GM18907 (cell line): ENCODE measurements around the gene SCAANT1.

Experiments
- ATAC-seq: cut with Tn5 transposase; IDR thresholded peaks from one replicate; pipeline ENCODE4 v1.9.1; 2021; ENCODE audit warnings: mild to moderate bottlenecking, moderate library complexity; ENCODE audit not compliant: unreplicated experiment

The SCAANT1 gene

DNA sequence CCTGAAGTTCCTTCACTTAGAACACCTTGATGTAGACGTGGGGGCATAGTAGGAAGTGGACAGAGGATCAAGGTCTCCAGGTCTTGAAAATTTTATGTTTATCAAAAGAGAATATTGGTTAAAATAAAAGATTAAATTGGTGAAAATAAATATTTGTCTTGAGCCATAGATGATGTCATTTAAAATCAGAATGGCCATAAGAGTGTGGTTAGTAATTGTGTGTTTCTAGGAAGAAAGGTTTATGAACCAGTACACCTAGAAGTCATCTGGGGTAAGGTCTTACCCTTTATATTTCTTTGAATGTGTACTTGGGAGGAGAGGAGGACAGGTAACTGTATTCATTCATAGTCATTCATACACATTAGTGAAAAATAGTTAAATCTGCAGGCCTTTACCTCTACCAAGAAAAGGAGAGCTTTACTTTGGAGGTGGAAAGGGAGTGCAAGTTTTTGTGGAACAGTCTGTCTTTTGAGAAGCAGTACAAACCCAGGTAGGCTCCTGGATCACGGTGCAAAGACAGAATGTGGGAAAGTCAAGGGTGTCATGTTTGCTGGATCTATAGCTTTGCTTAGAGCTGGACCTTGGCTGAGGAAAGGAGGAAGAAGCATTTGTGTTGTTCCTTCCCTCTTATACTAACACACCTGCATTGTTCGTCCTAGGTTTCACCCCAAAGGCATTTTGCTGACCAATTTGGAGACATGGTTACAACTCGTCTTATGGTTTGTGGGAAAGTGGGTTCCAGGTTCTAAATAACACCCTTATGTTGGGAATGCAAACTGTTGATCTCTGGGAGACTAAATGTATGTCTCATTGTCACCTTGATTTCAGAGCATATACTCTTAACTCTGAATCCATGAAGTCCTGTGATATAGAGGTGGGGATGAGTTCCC, 6.2 kb downstream of the SCAANT1 start:
- ATAC-seq: no peak

DNA sequence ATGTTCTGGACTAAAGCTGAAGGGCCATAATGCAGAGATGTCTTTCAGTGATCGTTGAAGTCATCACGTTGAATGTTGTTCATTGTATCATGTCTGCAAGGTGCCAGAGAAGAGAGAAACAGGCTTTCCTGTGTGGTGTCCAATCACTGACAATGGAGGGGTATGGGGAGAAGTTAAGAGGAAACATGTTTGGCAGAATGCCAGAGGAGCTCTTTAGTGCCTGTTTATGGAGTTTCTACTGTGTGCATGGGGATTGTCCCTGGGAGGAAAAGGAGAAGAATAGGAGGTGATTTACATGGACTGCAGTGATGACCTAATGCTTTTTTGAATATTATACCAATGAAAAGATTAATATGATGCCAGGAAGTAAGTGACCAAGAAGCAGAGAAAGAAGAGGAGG, 11.7 kb downstream of the SCAANT1 start:
- no peak for ATAC-seq

DNA sequence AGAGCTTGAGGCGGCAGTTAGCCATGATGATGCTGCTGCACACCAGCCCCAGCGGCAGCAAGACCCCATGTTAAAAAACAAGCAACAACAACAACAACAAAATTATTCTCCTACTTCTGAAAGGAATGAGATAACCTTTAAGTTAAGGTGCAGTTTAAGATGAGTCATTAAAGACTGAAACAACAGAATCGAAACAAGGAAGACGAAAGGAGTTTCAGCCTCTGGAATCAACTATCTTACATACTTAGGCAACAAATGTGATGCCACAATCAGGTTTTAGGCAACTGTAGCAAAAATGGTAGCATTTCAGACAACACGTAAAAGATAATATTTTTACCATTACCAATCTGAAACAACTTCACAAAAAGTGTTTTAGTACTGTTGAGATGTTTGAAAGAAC, 12.2 kb downstream of the SCAANT1 start:
- no peak for ATAC-seq

DNA sequence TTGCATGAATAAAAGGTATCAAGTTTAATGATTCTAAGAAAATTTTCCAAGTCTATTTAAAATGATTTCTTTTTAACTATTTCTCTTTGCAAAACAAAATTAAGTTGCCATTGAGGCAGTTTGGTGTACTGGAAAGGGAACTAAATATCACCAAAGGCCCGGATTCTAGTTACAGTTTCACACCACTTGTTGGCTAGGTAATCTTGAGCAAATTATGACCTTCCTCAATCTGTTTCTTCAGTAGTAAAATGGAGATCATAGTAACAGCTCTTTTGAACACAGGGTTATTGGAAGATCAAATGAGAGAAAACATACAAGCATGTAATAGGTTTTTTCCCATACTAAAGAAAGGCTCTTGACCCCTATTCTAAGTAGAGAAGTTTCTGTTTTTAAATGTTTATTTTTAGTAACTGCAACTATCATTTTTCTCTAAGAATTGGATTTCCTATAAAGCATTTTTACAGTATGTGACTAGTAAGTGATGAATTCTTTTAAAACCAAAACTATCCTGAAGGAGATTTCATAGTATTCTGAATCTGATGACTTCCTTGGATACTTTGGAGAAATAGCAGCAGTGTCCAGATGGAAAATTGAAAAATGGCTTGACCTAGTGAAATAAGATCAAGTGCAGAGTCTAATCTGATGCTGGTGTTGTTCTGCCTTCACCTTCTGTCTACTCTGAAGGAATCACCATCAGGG, 15.7 kb downstream of the SCAANT1 start:
- peak; percentile 66 for ATAC-seq

DNA sequence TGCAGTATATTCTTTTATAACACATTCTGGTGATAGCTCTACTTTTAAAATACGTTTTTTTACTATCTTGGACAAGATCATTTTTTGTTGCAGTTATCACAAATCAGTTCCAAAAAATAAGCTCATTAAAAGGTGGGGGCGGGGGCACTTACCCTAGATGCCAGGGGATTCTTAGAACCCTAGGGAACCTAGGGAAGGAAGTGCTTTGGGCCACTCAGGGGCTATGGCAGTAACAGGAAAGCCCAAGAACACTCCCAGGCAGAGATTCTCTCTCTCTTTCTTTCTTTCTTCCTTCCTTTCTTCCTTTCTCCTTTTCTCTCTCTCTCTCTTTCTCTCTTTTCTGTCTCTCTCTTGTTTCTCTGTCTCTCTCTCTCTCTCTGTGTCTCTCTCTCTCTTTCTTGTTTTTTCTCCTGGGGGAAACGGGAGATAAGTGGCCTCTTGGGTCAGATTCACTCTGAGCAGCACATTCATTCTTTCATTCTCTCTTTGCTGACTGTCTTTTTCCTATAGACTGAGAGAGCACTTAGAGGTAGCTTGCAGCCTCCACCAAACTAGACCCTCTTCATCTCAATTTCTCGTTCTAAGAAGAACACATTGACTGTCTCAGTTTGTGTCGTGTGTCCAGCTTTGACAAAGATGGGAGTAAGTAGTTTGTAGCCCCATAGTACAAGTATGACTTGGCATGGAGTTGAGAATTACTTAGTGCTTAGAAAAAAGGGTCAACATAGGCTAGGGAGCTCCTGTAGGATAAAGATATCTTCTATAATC, 16.6 kb downstream of the SCAANT1 start:
- no peak for ATAC-seq

DNA sequence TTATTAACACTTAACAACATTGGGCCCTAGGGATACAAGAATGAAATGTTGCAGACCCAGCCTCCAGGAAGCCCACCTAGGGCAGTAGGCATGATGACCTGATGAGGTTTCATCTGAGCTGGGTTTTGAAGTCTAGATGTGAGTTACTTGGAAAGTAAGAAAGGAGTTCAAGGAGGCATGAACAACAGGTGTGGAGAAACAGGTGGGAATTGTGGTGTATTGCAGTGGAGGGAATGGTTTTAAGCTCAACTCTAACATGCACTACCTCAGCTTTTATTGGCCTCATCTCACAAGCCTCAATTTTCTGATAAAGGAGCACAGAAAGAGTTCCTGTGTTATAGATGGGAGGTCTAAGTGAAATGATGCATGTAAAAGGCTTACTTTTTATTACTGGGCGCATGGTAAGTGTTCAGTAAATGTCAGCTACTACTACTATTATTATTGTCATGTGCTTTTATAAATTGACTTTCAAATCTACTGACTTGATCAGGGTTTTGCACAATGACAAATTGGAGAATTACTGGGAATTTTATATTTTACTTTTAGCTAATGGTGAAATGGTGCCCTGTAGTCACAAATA, 19.3 kb downstream of the SCAANT1 start:
- ATAC-seq: no peak

DNA sequence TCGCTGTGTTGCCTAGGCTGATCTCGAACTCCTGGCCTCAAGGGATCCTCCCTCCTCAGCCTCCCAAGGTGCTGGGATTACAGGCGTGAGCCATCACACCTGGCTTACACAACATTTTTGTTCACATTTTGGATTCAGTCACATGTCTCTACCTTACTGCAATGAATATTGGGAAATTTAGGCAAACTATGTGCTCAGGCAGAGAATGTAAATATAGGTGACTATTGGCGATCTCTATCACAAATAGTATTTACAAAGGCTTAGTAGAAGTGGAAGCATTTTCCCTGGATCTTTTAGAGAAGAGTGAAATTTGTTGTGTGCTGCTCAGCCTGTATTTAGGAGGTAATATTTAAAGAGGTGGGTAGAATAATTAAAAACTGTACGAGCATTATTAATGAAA, 20.7 kb downstream of the SCAANT1 start:
- ATAC-seq: no peak

DNA sequence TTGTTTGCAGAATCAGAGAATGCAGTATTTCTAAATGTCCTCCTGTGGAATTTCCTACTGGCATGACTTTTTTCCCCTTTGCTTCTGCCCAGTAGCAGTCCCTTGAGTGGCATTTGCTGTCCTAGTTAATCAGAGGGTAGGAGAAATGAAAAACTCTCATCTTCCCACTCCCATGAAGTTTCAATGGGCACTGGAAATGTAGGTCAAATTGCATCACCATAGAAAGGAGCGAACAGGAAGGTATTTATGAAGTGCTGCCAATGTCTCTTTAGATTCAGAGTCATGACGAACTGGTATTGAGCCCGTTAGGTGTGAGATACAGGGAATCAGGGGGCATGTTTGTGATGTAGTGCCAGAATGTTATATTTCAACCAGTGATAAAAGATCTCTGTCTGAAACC, 25.3 kb downstream of the SCAANT1 start:
- ATAC-seq: no peak

DNA sequence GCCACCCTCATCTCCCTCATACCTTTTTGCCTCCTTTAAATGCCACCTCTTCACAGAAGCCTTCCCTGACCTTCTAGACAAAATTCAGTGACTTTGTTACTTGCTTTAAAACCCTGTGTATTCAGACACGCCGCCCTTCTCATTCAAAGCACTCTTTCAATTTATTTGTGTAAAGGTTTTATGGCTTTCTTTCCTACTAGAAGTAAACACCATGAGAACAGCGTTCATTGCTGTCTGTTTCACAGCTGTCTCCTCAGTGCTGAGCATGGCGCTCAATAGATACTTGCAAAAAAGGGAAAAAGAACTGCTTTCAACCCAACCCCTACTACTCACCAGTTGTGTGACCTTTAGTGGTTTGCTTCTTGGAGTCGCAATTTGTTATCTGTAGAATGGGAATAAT, 31.5 kb downstream of the SCAANT1 start:
- ATAC-seq: no peak

DNA sequence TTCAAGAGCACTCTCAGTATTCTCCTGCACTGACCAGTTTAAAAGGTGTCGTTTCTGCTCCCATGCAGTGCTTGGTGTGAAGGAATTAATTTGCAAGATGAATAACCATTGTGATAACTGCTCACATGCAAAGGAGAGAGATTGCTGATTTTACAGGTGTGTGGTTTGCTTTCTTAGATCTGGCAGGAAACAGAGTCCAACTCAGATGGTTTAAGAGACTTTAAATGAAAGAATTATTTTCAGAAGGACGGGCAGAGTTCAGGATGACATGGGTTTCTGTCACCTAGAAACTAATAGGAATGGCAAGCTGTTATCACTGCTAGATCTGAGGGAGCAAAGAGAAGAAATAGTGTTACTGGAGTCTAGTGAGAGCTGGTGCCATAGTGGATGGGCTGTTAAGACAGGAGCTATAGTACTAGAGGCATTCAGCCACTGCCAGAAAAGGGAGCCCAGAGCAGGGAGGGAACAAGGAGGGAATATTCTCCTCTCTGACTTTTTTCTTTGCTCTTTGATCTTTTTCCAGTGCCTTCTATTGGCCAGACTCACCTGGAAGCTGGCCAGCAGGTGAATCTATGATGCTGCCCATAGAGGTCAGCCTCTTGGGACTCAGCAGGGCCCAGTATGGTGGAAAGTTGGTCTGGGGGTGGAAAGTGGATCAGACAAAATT, 33.7 kb downstream of the SCAANT1 start:
- ATAC-seq: no peak

DNA sequence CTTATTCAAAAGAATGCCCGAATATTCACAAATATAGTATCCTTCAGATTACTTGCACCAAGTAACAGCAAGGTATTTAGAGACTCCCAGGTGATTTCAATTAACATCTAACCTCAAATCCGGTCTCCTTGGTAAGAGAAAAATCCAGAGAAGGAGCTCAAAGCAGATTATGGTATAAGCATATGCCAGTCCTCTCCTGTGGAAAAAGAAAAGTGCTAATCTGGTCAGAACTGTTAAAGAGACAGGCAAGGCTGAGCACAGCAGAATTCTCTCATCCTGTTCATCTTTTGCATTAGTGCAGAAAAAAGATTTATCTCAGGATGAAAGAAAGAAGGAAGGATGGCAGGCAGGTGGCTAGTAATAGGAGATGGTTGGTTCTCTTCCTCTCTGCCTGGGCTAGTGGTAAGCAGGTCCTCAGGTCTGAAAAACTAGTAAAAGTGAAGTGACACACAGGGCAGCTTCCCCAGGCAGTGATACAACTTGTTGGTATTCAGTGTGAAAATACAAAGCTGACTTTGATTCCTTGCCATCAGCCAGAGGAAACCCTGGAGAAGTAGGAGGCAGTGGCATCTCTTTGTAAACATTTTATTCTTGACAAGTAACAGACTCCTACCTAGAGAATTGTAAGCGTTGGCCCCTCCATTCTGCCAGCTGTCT, 34.3 kb downstream of the SCAANT1 start:
- no peak for ATAC-seq

DNA sequence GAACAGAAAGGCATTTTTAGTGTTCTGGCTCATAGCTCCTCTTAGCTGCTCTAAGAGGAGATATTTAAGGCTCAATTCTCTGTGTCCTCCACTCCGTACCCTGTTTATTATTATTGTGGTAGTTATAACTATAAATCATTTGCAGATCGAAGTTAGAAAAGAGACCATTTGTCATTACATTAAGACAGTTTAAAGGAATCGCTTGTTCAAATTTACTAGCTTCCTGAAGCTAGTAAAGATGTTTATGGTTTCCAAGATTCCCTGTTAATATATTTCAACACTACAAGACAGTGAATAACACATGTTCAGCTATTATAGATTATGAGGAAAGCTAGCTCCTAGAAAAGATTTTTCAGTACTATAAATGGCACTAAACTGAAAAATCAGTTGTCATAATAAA, 35.9 kb downstream of the SCAANT1 start:
- no peak for ATAC-seq

DNA sequence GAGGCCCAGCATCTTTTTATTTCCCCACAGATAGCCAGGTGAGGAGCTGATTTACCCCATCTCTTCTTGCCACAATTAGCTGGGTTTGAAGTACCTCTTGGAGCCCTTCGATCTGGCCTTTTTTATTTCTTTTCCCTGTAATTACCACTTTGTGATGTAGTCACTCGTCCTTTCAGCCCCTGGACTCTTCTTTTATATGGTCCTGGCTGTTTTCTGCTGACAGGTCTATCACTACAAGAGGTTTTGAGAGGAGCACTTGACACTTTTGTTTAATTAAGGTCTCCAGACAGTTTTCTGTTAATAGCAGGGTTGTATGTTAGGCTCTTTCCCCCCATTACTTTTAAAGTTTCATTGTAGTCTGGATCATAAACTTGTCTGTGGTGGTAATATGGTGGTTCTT, 36.7 kb downstream of the SCAANT1 start:
- ATAC-seq: no peak

DNA sequence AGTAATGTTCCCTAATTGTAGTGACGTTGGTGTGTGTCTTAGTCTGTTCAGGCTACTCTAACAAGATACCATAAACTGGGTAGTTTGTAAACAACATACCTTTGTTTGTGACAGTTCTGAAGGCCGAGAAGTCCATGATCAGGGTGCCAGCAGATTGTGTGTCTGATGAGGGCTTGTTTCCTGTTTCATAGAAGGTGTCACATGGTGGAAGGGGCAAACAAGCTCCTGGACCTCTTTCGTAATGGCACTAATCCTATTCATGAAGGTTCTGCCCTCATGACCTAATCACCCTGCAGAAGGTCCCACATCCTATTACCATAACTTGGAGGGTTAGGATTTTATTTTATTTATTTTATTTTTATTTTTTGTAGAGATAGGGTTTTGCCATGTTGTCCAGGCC, 37.4 kb downstream of the SCAANT1 start:
- ATAC-seq: peak; percentile 51

DNA sequence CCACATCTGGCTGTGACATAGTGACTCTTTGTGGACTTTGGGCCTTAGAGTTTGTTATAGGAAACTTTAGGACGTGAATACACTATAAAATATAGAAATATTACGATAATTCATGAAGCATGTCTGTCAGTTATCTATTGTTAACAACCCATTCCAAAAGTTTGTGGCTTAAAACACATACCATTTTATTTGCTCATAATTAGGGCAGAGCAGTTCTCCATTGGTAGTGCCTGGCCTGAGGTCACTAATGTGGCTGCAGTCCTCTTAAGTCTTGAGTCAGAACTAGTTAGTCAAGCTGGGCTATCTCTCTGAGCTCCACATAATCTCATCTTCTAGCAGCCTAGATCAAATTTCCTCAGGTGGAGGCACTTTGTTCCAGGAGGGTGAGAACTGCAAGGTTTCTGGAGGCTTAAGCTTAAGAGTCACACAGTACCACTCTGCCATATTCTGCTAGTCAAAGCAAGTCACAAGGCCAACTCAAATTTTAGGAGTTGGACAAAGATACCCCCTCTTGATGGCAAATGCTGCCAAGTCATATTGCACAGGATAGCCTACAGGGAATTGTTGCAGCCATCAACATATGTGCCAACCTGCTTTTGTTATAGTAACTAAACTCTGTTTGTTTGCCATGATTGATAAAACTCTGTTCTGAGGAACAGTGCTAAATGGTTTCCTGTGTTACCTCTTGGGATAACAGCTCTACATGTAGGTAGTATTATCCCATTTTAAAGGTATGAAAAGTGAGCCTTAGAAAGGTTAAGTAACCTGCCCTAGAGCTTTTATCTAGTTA, 39.9 kb downstream of the SCAANT1 start:
- ATAC-seq: no peak

DNA sequence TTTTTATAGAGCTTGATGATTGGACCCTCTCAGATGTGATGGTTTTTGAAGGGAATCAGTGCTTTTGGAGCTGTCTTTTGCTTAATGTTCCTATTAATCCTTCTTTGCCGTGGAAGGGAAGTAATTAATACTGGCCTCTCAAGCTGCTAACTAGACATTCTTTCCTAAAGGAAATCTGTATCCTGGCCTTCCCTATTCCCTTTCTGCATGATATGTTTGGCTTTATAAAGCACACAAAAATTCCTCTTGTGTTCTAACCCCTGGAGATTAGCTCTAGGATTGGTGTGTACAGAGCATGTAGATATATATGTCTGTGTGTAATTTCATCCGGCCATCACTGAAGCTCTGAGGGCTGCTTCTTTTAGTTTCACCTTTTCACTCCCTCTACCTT, 41.6 kb downstream of the SCAANT1 start:
- no peak for ATAC-seq

DNA sequence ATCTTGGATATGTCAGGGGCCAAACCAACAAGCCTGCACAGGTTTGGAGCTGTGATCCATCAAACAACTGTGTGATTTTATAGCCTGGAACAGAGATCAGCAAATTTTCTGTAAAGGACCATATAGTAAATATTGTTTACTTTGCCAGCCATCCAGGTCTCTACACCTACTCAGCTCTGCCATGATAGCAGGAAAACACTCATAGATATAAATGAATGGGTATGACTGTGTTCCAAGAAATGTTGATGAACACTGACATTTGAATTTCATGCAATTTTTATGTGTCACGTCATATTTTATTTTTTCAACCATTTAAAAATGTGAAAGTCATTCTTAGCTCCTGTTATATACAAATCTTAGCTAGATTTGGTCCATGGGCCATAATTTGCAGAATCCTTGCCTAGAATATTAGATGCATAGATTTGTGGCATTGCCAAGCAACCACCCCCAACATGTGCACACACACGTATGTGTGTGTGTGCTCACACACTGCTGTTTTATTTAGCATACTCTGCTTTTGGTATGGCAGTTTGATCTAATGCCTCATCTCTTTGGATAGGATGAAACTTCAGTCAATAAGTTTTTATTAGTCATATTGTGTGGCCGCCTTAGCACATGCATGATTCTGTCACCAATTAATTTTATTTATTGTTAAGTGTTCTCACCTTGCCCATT, 42.1 kb downstream of the SCAANT1 start:
- ATAC-seq: no peak

DNA sequence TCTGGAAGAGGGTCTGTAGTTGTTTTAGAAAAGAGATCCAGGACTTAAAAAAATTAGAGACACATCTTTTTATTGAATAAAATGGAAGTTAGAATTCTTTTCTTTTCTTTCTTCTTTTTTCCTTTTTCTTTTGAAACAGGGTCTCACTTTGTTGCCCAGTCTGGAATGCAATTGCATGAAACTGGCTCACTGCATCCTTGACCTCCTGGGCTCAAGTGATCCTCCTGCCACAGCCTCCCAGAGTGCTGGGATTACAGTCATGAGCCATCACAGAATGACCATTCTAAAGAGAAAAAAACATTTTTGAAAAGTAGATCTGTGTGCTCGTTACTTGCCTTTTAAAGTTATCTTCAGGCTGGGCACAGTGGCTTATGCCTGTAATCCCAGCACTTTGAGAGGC, 45.0 kb downstream of the SCAANT1 start:
- no peak for ATAC-seq

DNA sequence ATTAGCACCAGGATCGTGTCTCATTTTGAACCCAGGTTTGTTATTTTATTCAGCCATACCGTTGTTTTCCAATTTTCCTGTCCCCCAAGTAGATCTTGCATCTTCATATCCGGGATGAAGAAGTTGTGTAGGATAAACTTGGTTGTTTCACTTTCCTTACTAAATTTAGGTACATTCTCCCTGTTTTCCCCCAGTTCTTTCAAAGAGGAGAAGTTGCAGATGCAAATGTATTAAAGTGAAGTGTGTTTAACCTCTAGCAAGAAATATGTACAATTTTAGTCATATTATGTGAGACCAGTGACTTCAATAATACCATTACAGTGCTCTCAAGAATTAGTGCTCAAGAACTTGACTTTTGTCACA, 47.2 kb downstream of the SCAANT1 start:
- no peak for ATAC-seq
